ENCODE data around the gene RIPK1. TPM values are rescaled to one million over a fixed set of nuclear protein-coding genes. Genes with fewer than 3 reads are reported as not detected.

RIPK1 gene
- total RNA-seq, 1 experiment from 2014 or later = 14.8 TPM

DNA sequence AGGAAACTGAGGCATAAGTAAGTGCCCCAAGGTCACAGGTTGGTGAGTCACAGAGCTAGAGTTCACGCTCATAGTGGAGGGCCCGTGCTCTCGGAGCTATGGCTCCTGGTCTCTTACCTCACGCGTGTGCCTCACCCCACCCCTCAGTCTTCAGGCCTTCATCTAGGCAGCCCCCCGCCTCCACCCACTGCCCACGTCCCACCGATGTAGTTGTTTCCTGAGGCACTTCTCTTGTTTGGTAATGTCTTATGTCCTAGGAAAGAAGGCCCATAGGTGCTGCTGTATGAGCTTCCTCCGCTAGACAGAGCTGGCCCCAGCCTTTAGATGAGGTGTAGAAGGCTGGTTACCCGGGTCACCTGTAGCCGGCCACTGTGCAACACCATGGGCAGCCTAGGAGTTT lies 5.1 kb downstream of the RIPK1 start:
- Histone ChIP-seq H4K20me1 (ENCODE audit: insufficient read depth) (peaks cover 6% of the 10 kb centered on the region), H3F3A (ENCODE audit: insufficient read depth, low read depth) (peaks cover 8% of the 10 kb centered on the region; the same call in 1 of the 2 replicates), H3K27me3 (ENCODE audit: insufficient read depth, low read depth) (no peaks in the 10 kb centered on the region), H3K9me3 (ENCODE audit: insufficient read depth, low read depth) (no peaks in the 10 kb centered on the region), H3K36me3 (ENCODE audit: low read depth) (no peaks in the 10 kb centered on the region), H3K4me3 (no peak overlapping the region), H2AFZ (no peak overlapping the region), H3K4me2 (no peak overlapping the region), H3K79me2 (ENCODE audit: low read depth) (peaks cover 64% of the 10 kb centered on the region), H3K9me2 (ENCODE audit: insufficient read depth) (no peaks in the 10 kb centered on the region), H3K4me1 (replicated peaks; ENCODE audit: insufficient read depth) (peaks cover 11% of the 10 kb centered on the region), H3K27ac (no peak overlapping the region)
- POLR2A ChIA-PET (ENCODE audit: unreplicated experiment) = no interaction called here
- TF ChIP-seq EZH2 (IDR thresholded peaks at IDR 0.05; ENCODE audit: low read depth) (no peak), CTCF (conservative IDR thresholded peaks at IDR 0.05) (no peak)
- no peak for DNase-seq
- no TSS peak for BruUV-seq (replicated peaks)
- intact Hi-C loops (cut with micrococcal nuclease; ENCODE audit: unreplicated experiment) = no loop called here
- CTCF ChIA-PET = no interaction called here

DNA sequence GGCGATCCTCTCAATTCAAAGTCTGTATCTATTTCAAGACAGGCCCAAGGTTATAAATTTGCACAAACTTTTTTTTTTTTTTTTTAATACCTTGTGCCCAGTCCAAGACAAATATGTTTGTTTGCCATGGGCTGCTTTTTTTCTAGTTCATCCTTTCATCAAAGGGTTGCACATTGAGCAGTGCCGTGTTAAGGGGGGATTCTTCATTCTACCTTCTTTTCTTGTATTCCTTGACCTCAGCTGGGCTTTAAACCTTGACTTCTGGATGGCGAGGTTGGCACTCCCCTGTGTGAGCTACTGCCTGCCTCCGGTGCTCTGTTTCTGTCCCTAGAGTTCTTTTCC lies 7.4 kb downstream of the RIPK1 start:
- Histone ChIP-seq H3K4me1 (replicated peaks; ENCODE audit: insufficient read depth) (no peaks in the 10 kb centered on the region), H3K9me2 (ENCODE audit: insufficient read depth) (no peaks in the 10 kb centered on the region), H4K20me1 (ENCODE audit: insufficient read depth) (peaks cover 6% of the 10 kb centered on the region), H3K27ac (no peak overlapping the region), H3F3A (ENCODE audit: insufficient read depth, low read depth) (no peaks in the 10 kb centered on the region), H3K36me3 (ENCODE audit: low read depth) (no peaks in the 10 kb centered on the region), H3K4me2 (no peak overlapping the region), H3K27me3 (ENCODE audit: insufficient read depth, low read depth) (no peaks in the 10 kb centered on the region), H3K9me3 (ENCODE audit: insufficient read depth, low read depth) (no peaks in the 10 kb centered on the region), H3K79me2 (ENCODE audit: low read depth) (peaks cover 47% of the 10 kb centered on the region), H2AFZ (no peak overlapping the region), H3K4me3 (no peak overlapping the region)
- no TSS peak for BruUV-seq (replicated peaks)
- DNase-seq = no peak
- CTCF ChIA-PET = no interaction called here
- POLR2A ChIA-PET (ENCODE audit: unreplicated experiment) = no interaction called here
- TF ChIP-seq EZH2 (IDR thresholded peaks at IDR 0.05; ENCODE audit: low read depth) (no peak), CTCF (conservative IDR thresholded peaks at IDR 0.05) (no peak)
- intact Hi-C loops (cut with micrococcal nuclease; ENCODE audit: unreplicated experiment) = no loop called here

DNA sequence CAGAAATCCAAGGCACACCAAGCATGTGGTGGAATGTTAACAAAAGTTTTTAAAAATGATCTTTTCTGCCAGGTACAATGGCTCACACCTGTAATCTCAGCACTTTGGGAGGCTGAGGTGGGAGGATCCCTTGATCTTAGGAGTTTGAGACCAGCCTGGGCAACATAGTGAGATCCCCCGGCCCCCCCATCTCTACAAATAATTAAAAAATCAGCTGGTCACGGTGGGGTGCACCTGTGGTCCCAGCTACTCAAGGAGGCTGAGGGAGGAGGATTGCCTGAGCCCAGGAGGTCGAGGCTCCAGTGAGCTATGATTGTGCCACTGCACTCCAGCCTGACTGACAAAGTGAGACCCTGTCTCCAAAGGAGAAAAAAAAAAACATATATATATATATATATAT lies 8.0 kb downstream of the RIPK1 start:
- intact Hi-C loops (cut with micrococcal nuclease; ENCODE audit: unreplicated experiment) = no loop called here
- no peaks in the 10 kb centered on the region for H3F3A ChIP-seq (ENCODE audit: insufficient read depth, low read depth)
- ChIA-PET CTCF (no interaction called here), POLR2A (ENCODE audit: unreplicated experiment) (no interaction called here)
- H4K20me1 ChIP-seq (ENCODE audit: insufficient read depth) = peaks cover 6% of the 10 kb centered on the region
- no peaks in the 10 kb centered on the region for H3K36me3 ChIP-seq (ENCODE audit: low read depth)
- no peak overlapping the region for H2AFZ ChIP-seq
- no peaks in the 10 kb centered on the region for H3K9me2 ChIP-seq (ENCODE audit: insufficient read depth)
- H3K4me2 ChIP-seq = no peak overlapping the region
- no peak overlapping the region for H3K4me3 ChIP-seq
- H3K4me1 ChIP-seq (replicated peaks; ENCODE audit: insufficient read depth) = no peaks in the 10 kb centered on the region
- no peak for DNase-seq
- no peak overlapping the region for H3K27ac ChIP-seq
- no peaks in the 10 kb centered on the region for H3K27me3 ChIP-seq (ENCODE audit: insufficient read depth, low read depth)
- H3K79me2 ChIP-seq (ENCODE audit: low read depth) = peaks cover 41% of the 10 kb centered on the region
- TF ChIP-seq EZH2 (IDR thresholded peaks at IDR 0.05; ENCODE audit: low read depth) (no peak), CTCF (conservative IDR thresholded peaks at IDR 0.05) (no peak)
- no peaks in the 10 kb centered on the region for H3K9me3 ChIP-seq (ENCODE audit: insufficient read depth, low read depth)
- no TSS peak for BruUV-seq (replicated peaks)

All from PC-9 (cell line).